Muscle of arm (tissue), 12 donors: Measurements from ENCODE around the gene POMGNT2. TPM values are rescaled to one million over a fixed set of nuclear protein-coding genes. Genes with fewer than 3 reads are reported as not detected.
"Not testable (repeated sequence)": the region's sequence is repeated elsewhere in the genome, so short reads cannot be mapped to it uniquely, and the experiment has no call there.

Source experiments
- DNase-seq: peaks from one replicate; pipeline ENCODE4 v3.0.0-alpha.2; 2013
- polyA plus RNA-seq, 12 donors: library from polyadenylated mRNA; unstranded; fragments of 120-200 nt; gene quantifications; one replicate each; pipeline ENCODE4 v1.2.1, GENCODE V29; 2013; ENCODE audit not compliant: insufficient read length in 12 of 12

POMGNT2 gene
- polyA plus RNA-seq, 12 donors, result 13.8 to 23.6 (median 18.8) TPM; not detected in 1

- DNase-seq, result no peak
Observed at GRCh38 chr3:43048470-43048869, 57.4 kb downstream of the POMGNT2 start.

- no peak for DNase-seq
Observed at GRCh38 chr3:43046583-43046982, 59.3 kb downstream of the POMGNT2 start.

GRCh38 chr3:43045079-43045478, 60.8 kb downstream of the POMGNT2 start:
- DNase-seq, result not testable (repeated sequence)

GRCh38 chr3:43043793-43044192, 62.1 kb downstream of the POMGNT2 start:
- no peak for DNase-seq

- DNase-seq, result no peak
Observed at GRCh38 chr3:43043071-43043766, 62.7 kb downstream of the POMGNT2 start.

- DNase-seq, result no peak
Observed at GRCh38 chr3:43041517-43041916, 64.4 kb downstream of the POMGNT2 start.

- DNase-seq, result no peak
Observed at GRCh38 chr3:43038010-43038409, 67.9 kb downstream of the POMGNT2 start.

GRCh38 chr3:43036621-43037423, 69.1 kb downstream of the POMGNT2 start:
- DNase-seq, result no peak

GRCh38 chr3:43035801-43036365, 70.0 kb downstream of the POMGNT2 start:
- no peak for DNase-seq

- no peak for DNase-seq
Observed at GRCh38 chr3:43034911-43035310, 71.0 kb downstream of the POMGNT2 start.

GRCh38 chr3:43034200-43034599, 71.7 kb downstream of the POMGNT2 start:
- DNase-seq, result no peak

- DNase-seq, result no peak
Observed at GRCh38 chr3:43032646-43033628, 72.9 kb downstream of the POMGNT2 start.

GRCh38 chr3:43031889-43032545, 73.9 kb downstream of the POMGNT2 start:
- DNase-seq, result no peak

GRCh38 chr3:43031485-43031884, 74.4 kb downstream of the POMGNT2 start:
- no peak for DNase-seq

- no peak for DNase-seq
Observed at GRCh38 chr3:43030162-43030935, 75.5 kb downstream of the POMGNT2 start.

Other genes starting within 250 kb of the POMGNT2 start
- under 1 TPM in 9 of 12 donors, not detected in 3; 0.04 to 0.30 (median 0.10) TPM for gene CYP8B1, start 230.2 kb downstream of the POMGNT2 start, polyA plus RNA-seq
- 10 to 100 TPM in 11 of 12 donors, not detected in 1; 11.1 to 29.7 (median 18.0) TPM for gene ZNF662, start 199.9 kb downstream of the POMGNT2 start, polyA plus RNA-seq
- 10 to 100 TPM in 1 of 12 donors, 1 to 10 TPM in 10, not detected in 1; 4.1 to 10.6 (median 5.1) TPM for gene GASK1A, start 126.8 kb downstream of the POMGNT2 start, polyA plus RNA-seq
- gene SNRK, start 180.5 kb upstream of the POMGNT2 start, polyA plus RNA-seq, result 10 to 100 TPM in 11 of 12 donors, not detected in 1; 30.7 to 38.7 (median 35.8) TPM